HepG2 (cell line): Measurements from ENCODE around the gene CCDC154. TPM values are rescaled to one million over a fixed set of nuclear protein-coding genes. Genes with fewer than 3 reads are reported as not detected.

ENCODE experiments used
- ATAC-seq: fragments of 200-7000 bp; cut with Tn5 transposase; 3 replicates; pipeline ENCODE4 v1.9.1; 2020; ENCODE audit warnings: mild to moderate bottlenecking, moderate library complexity
- BruUV-seq: library from RNA; stranded (reverse); fragments of 400-500 nt; replicated peaks from 2 replicates; lab custom pipeline; 2021; lab: Mats Ljungman, UMichigan
- CTCF ChIA-PET: fragments of 300-600 bp; formaldehyde crosslinking; extraction: SDS; loops from one replicate; lab custom pipeline; 2021; ENCODE audit warnings: low total read pairs, inconsistent platforms, low intra/inter-chr PET ratio; lab: Yijun Ruan, JAX
- POLR2A ChIA-PET: fragments of 350-600 bp; sonication (Branson Sonifier 250); formaldehyde crosslinking; loops from one replicate; lab custom pipeline; 2020; ENCODE audit warnings: antibody characterized with exemption, inconsistent platforms; lab: Yijun Ruan, JAX
- DNase-seq: peaks from one replicate; pipeline ENCODE4 v3.0.0-alpha.2; 2015; ENCODE audit warnings: low spot score
- FAIRE-seq: peaks from 3 replicates; lab custom pipeline; 2011; peaks lifted over from hg19 to GRCh38; lab: Jason Lieb, UNC
- H2AFZ ChIP-seq: one replicate; pipeline ENCODE4 v1.6.1; 2011; ENCODE audit warnings: low read length, inconsistent platforms
- H3K27ac ChIP-seq: fragments of 300-600 bp; 3 replicates; pipeline ENCODE4 v1.8.0; 2011; ENCODE audit warnings: mixed run types, mild to moderate bottlenecking, mixed read lengths, low read length, inconsistent platforms; ENCODE audit not compliant: insufficient read depth; ENCODE audit errors: extremely low read length
- H3K27me3 ChIP-seq, 2 experiments: fragments of 200-600 bp in 1 of 2; 2 replicates in 1 of 2; 3 replicates in 1 of 2; pipeline versions ENCODE4 v1.6.0 to v1.8.0; 2011; ENCODE audit warnings: low read length in 2 of 2, mild to moderate bottlenecking in 2 of 2, moderate library complexity in 2 of 2, inconsistent platforms in 1 of 2; ENCODE audit not compliant: insufficient read depth in 2 of 2, control insufficient read depth in 1 of 2
- H3K36me3 ChIP-seq, 2 experiments: fragments of 200-600 bp in 1 of 2; replicated peaks in 1 of 2; 2 replicates in 1 of 2; 3 replicates in 1 of 2; pipeline versions ENCODE4 v1.5.1 to v1.8.0; 2011; ENCODE audit warnings: low read length in 2 of 2, inconsistent platforms in 1 of 2; ENCODE audit not compliant: insufficient read depth in 2 of 2, control insufficient read depth in 1 of 2
- H3K4me1 ChIP-seq: 2 replicates; pipeline ENCODE4 v1.5.1; 2012; ENCODE audit warnings: low read length, inconsistent platforms; ENCODE audit not compliant: insufficient read depth
- H3K4me2 ChIP-seq: 2 replicates; pipeline ENCODE4 v1.6.0; 2011; ENCODE audit warnings: low read depth, low read length, inconsistent platforms
- H3K4me3 ChIP-seq, 3 experiments: fragments of 200-600 bp in 1 of 3; sonication (generic), shearing (Covaris generic) in 1 of 3; replicated peaks in 1 of 3; 2 replicates each; pipeline ENCODE4 v1.5.1; 2011 to 2016; ENCODE audit warnings: low read length in 3 of 3, inconsistent platforms in 2 of 3, low read depth in 2 of 3, mild to moderate bottlenecking in 2 of 3, control low read depth in 1 of 3, mixed read lengths in 1 of 3; ENCODE audit not compliant: insufficient read depth in 1 of 3
- H3K79me2 ChIP-seq: one replicate; pipeline ENCODE4 v1.6.1; 2011; ENCODE audit warnings: low read length, inconsistent platforms; ENCODE audit not compliant: insufficient read depth
- H3K9ac ChIP-seq: 2 replicates; pipeline ENCODE4 v1.6.0; 2011; ENCODE audit warnings: mild to moderate bottlenecking, low read depth, low read length, inconsistent platforms; ENCODE audit not compliant: insufficient read depth
- H3K9me3 ChIP-seq: 2 replicates; pipeline ENCODE4 v1.5.1; 2012; ENCODE audit warnings: mild to moderate bottlenecking, low read length
- H4K20me1 ChIP-seq: 2 replicates; pipeline ENCODE4 v1.6.0; 2011; ENCODE audit warnings: inconsistent platforms, mild to moderate bottlenecking, low read length, moderate library complexity; ENCODE audit not compliant: insufficient read depth
- ARID2 ChIP-seq: sonication (generic); formaldehyde crosslinking; IDR thresholded peaks from 2 replicates; pipeline ENCODE4 v1.8.1; 2022; ENCODE audit warnings: mild to moderate bottlenecking, missing genetic modification reagents, borderline replicate concordance
- HNRNPL ChIP-seq: fragments of 200-400 bp; formaldehyde crosslinking; IDR thresholded peaks from 2 replicates; pipeline ENCODE4 v1.6.1; 2017; ENCODE audit warnings: mild to moderate bottlenecking, low read depth, low read length
- PREB ChIP-seq: sonication (generic); formaldehyde crosslinking; IDR thresholded peaks from 2 replicates; pipeline ENCODE4 v1.4.0; 2020; ENCODE audit warnings: missing genetic modification reagents
- SIX1 ChIP-seq: sonication (generic); formaldehyde crosslinking; IDR thresholded peaks from 2 replicates; pipeline ENCODE4 v1.4.0; 2020; ENCODE audit warnings: missing genetic modification reagents, borderline replicate concordance
- TBX2 ChIP-seq: sonication (generic); formaldehyde crosslinking; IDR thresholded peaks from 2 replicates; pipeline ENCODE4 v1.5.0; 2020; ENCODE audit warnings: missing genetic modification reagents, mild to moderate bottlenecking, borderline replicate concordance
- ZNF337 ChIP-seq: sonication (generic); formaldehyde crosslinking; IDR thresholded peaks from 2 replicates; pipeline ENCODE4 v1.5.1; 2020; ENCODE audit warnings: missing genetic modification reagents, low read depth, mild to moderate bottlenecking, borderline replicate concordance
- ZNF34 ChIP-seq: sonication (generic); formaldehyde crosslinking; IDR thresholded peaks from 2 replicates; pipeline ENCODE4 v1.4.0; 2020; ENCODE audit warnings: mild to moderate bottlenecking, missing genetic modification reagents, borderline replicate concordance
- ZNF441 ChIP-seq: sonication (generic); formaldehyde crosslinking; IDR thresholded peaks from 2 replicates; pipeline ENCODE4 v1.7.0; 2021; ENCODE audit warnings: missing genetic modification reagents, borderline replicate concordance
- ZNF546 ChIP-seq: sonication (generic); formaldehyde crosslinking; conservative IDR thresholded peaks from 2 replicates; pipeline ENCODE4 v1.8.1; 2023; ENCODE audit warnings: mild to moderate bottlenecking, missing genetic modification reagents
- ZNF670 ChIP-seq: sonication (generic); formaldehyde crosslinking; IDR thresholded peaks from 2 replicates; pipeline ENCODE4 v1.8.0; 2022; ENCODE audit warnings: mild to moderate bottlenecking, missing genetic modification reagents, borderline replicate concordance
- ZNF709 ChIP-seq: sonication (generic); formaldehyde crosslinking; IDR thresholded peaks from 2 replicates; pipeline ENCODE4 v1.5.0; 2020; ENCODE audit warnings: mild to moderate bottlenecking, missing genetic modification reagents
- ZNF747 ChIP-seq: sonication (generic); formaldehyde crosslinking; IDR thresholded peaks from 2 replicates; pipeline ENCODE4 v1.8.1; 2023; ENCODE audit warnings: missing genetic modification reagents, mild to moderate bottlenecking, borderline replicate concordance
- ZZZ3 ChIP-seq: sonication (generic); formaldehyde crosslinking; IDR thresholded peaks from 2 replicates; pipeline ENCODE4 v1.4.0; 2020; ENCODE audit warnings: missing genetic modification reagents, mild to moderate bottlenecking, borderline replicate concordance
- WGBS: methylation state at CpG from one replicate; pipeline ENCODE4 v1.1.6; 2017; ENCODE audit warnings: low lambda C conversion rate; 5-methylcytosine and 5-hydroxymethylcytosine counted together
- in situ Hi-C: cut with HindIII; loops from 2 replicates; pipeline ENCODE4 v1.10.0; 2017; ENCODE audit warnings: low pct_unique_long_range_greater_than_20kb; ENCODE audit not compliant: extremely low pct_ligation_motif_present
- intact Hi-C: fragments of 100-400 bp; cut with micrococcal nuclease; formaldehyde crosslinking; loops from one replicate; pipeline ENCODE4 v1.10.0; 2022; ENCODE audit not compliant: unreplicated experiment
- polyA plus RNA-seq, 8 experiments: library from polyadenylated mRNA; depleted of rRNA in 3 of 8; stranded (reverse) in 7 of 8; unstranded in 1 of 8; fragments of >200 nt; fragmentation: Illumina TruSeq in 4 of 8; extraction: Trizol in 4 of 8; gene quantifications; 2 replicates each; pipeline versions ENCODE4 v1.2.1 to v1.2.3, GENCODE V29; 2011 to 2016; ENCODE audit warnings: low read depth in 4 of 8, missing spikeins in 1 of 8, mixed read lengths in 1 of 8; ENCODE audit not compliant: insufficient read depth in 1 of 8
- total RNA-seq, 5 experiments: library from RNA; depleted of rRNA; stranded (reverse); fragments of >200 nt; fragmentation: Illumina TruSeq; extraction: Trizol; gene quantifications; 2 replicates each; pipeline ENCODE4 v1.2.3, GENCODE V29; 2016; ENCODE audit warnings: low read depth in 1 of 5

The CCDC154 gene
- total and polyA plus RNA-seq, 2 of the 13 experiments (the other 11 are each of a cell fraction or from before 2014, with no cell fraction given): 0.92 to 1.5 TPM

GRCh38 chr16:1466054-1466453 is 21.7 kb upstream of the CCDC154 start:
- Histone ChIP-seq H3K36me3 (peaks cover 3 to 4% of the 10 kb centered on the region in 2 experiments; a peak in 1 of 5 replicates), H3K27ac (no peak overlapping the region), H3K79me2 (peaks cover 21% of the 10 kb centered on the region), H3K4me3 (no peak overlapping the region), H2AFZ (no peak overlapping the region), H3K9ac (no peak overlapping the region), H4K20me1 (no peaks in the 10 kb centered on the region), H3K9me3 (no peaks in the 10 kb centered on the region), H3K27me3 (no peaks in the 10 kb centered on the region), H3K4me1 (peaks cover 10% of the 10 kb centered on the region; the same call in 1 of the 2 replicates), H3K4me2 (no peak overlapping the region)
- FAIRE-seq: no peak
- no TSS peak for BruUV-seq
- POLR2A ChIA-PET: no interaction called here
- ATAC-seq: no peak
- CTCF ChIA-PET: no interaction called here
- in situ Hi-C loops (no loop called here), intact Hi-C loops (no loop called here)
- DNase-seq: no peak
- no peak for TF ChIP-seq ZNF709
- TF ChIP-seq ZNF337 (CRISPR knock-in tag): no peak
- no peak for TF ChIP-seq ARID2 (CRISPR knock-in tag)
- TF ChIP-seq SIX1 (CRISPR knock-in tag): no peak
- TF ChIP-seq ZNF747 (CRISPR knock-in tag): no peak
- no peak for TF ChIP-seq ZNF34
- no peak for TF ChIP-seq HNRNPL
- TF ChIP-seq ZNF441 (CRISPR knock-in tag): no peak
- no peak for TF ChIP-seq TBX2
- TF ChIP-seq ZNF546 (CRISPR knock-in tag): no peak
- TF ChIP-seq ZZZ3 (CRISPR knock-in tag): no peak
- TF ChIP-seq PREB (CRISPR knock-in tag): no peak
- no peak for TF ChIP-seq ZNF670 (CRISPR knock-in tag)
- WGBS: 96% methylated on average over 24 of the region's 24 CpGs
